Stomach (tissue), 4 donors: ENCODE measurements around the gene PLA2G5.

Experiments used
- CTCF ChIP-seq, 7 experiments: fragments of 450-650 bp in 4 of 7; fragments of 200-600 bp in 3 of 7; sonication (generic) in 3 of 7; IDR thresholded peaks; one replicate each; pipeline ENCODE4 v1.5.1; 2016 to 2019; ENCODE audit warnings: antibody characterized with exemption in 7 of 7, control low read depth in 2 of 7, mild to moderate bottlenecking in 1 of 7
- POLR2A ChIP-seq, 4 donors: fragments of 450-650 bp; IDR thresholded peaks; one replicate each; pipeline ENCODE4 v1.6.1; 2016; ENCODE audit warnings: antibody characterized with exemption in 4 of 4, control low read depth in 2 of 4, mild to moderate bottlenecking in 1 of 4, moderate library complexity in 1 of 4

GRCh38 chr1:20072771-20073170 is 2.8 kb downstream of the PLA2G5 start:
- TF ChIP-seq CTCF (IDR thresholded peaks at IDR 0.05) (no peak), POLR2A (IDR thresholded peaks at IDR 0.05) (no peak)
